Middle frontal gyrus (tissue), 1 donor: Measurements from ENCODE around the gene IFT27.
A peak's percentile ranks its signal among the peaks of the same experiment; 100 is the strongest.

Source experiments
- DNase-seq: peaks from one replicate; pipeline ENCODE4 v3.0.0-alpha.2; 2015; ENCODE audit warnings: low spot score; ENCODE audit errors: extremely low spot score

The IFT27 gene

DNA sequence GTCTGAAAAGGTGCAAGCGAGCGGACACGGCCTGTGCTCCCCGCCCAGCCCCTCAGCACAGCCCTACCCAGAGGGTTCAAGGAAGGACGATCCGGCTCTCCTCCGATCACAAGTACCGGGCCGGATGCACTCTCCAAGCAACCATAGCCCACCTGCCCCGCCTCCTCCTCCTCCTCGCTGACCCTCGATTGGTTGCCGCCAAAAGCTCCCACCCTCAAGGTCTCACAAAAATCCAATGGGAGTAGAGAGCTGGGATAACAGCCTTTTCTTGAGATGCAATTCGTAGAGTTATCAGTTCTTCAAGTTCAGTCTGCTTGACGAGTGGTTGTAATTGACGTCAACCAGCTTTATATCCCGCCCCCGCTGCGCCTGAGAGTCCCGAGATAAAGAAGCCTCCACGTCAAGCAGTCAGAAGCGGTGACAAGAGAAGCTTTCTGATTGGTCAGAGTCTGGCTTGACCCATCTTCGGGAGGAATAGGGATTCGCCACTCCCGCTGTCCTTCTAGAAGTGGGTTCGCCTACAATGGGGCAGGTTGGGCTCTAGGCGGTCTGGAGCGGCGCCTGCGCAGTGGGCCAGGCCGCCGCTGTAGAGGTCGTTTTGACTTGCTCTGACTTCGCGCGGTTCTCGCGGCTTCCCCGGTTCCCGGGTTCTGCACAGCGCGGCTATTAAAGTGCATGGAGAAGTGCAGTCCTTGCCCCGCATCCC, at the start of gene IFT27:
Gene IFT27 (minus strand): TSS at position 156 of the 706 bp plus-strand sequence. CDS start 412 bp downstream, outside the sequence.
- peak; percentile 100 for DNase-seq

GRCh38 chr22:36824655-36825054, 48.7 kb upstream of the IFT27 start:
- no peak for DNase-seq

GRCh38 chr22:36823186-36823839, 47.4 kb upstream of the IFT27 start:
- no peak for DNase-seq

DNA sequence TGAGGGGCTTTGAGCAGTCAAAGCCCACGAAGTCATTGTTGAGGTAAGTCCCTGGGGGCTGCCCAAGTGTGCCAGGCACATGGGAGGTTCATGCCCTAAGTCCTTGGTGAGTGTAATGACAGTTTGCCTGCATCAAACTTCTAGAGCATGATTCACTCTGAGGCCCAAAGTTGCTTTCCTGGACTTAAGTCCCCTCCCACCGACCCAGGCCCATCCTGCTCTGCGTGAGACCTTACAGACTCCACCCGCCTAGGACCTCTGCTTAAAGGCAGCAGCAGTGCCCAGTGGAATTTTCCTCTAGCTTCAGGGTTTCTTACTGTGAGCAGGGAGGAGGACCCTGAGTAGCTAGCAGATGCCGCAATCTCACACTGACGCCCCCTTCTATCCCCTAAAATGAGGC, 46.7 kb upstream of the IFT27 start:
- DNase-seq = no peak

DNA sequence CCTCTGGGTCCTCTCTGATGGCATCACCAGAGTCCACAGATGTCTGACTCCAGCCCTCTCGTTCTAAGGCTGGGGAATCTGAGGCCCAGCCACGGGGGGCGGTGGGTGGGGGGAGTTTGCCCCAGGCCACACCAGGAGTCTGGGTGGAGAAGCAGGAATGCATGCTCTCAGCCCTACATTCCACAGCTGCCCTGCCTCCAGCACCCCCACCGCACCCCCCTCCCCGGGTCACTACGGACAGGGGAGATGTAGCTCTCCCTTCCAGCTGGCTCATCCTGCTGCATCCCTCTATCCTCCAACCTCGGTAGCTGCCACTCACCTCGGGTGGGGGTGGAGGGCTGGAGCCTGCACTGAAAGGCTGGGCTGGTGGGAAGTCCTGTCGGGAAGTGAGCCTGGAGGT, 43.2 kb upstream of the IFT27 start:
- DNase-seq = no peak

DNA sequence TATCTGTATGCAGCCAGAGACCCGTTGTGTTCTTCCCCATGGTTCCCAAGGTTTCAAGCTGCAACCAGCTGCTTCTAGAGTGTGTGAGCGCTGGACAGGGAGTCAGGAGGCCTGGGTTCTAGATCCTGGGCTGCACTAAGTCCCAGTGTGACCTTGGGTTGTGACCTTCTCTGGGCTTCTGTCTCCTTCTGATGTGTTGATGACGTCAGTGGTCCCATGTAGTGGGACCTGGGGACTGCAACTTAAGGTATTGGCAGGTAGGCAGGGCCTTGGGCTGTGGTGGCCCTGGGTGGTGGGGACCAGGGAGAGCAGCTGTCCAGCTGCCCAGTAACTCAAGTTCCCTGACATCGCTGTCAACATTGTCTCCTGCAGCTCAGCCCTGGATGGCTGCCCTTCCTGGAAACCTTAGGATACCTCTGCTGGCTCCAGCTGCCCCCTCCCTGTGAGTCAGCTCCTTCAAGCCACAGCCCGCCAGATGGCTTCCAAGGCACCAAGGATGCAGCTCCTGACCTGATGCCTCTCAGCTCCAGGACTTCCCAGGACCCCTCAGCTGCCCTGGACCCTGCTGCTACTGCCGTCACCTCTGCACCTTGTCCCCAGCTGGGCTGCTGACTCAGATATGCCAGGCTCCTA, 42.2 kb upstream of the IFT27 start:
- DNase-seq = no peak

DNA sequence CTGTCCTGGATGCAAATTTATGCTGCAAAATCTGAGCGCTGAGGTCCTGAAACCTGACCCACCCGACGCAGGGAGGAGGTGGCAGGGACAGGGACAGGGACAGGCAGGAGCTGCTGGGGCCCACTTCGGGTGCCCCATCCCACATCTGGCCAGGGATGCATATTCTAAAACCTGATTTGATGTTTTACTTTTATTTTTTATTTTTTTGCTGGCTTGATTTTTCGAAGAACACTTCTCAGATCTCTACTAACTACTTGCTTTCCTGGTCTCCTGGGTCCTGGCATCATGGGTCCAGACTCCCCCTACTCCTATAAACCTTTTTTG, 41.6 kb upstream of the IFT27 start:
- no peak for DNase-seq

- DNase-seq = no peak
Measured at GRCh38 chr22:36816636-36817524, 41.0 kb upstream of the IFT27 start, which contains the start of gene PVALB. Gene PVALB (minus strand): TSS chr22:36817035. CDS start chr22:36817005, 30 bp downstream.

DNA sequence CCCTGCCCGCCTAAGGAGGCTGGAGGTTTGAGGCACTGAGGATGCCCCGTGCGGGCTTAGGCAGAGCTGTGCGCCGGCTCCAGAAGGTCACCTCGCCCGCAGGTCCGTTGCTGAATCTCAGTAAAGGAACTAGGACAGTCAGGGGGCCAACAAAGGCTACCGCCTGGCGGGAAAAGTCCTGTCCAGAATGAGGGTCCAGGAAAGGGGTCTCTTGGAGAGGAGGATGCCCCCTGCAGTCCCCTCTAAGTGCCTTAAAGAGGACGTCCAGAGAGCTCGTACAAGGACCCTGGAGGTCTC, 40.4 kb upstream of the IFT27 start:
- no peak for DNase-seq

- DNase-seq = no peak
Measured at GRCh38 chr22:36815558-36816338, 39.8 kb upstream of the IFT27 start.

DNA sequence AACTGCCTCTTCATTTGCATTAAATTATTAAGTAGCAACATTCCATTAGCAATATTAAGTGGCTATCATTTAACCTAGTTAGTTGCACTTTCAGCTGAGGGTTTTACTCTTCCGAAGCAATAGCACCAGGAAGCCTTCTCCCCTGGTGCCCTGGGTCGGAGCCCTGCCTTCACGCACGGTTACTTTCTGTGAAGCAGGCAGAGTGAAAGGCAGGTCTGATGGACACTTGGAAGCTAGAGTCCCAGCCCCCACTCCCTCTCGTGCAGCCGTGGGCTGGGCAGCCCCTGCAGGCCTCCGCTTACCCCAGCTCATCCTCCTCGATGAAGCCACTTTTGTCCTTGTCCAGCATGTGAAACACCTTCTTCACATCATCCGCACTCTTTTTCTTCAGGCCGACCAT, 38.9 kb upstream of the IFT27 start:
- DNase-seq = no peak

- DNase-seq = no peak
Measured at GRCh38 chr22:36811094-36811800, 35.3 kb upstream of the IFT27 start.

- DNase-seq = no peak
Measured at GRCh38 chr22:36809351-36809750, 33.4 kb upstream of the IFT27 start.

GRCh38 chr22:36808721-36809344, 32.9 kb upstream of the IFT27 start:
- DNase-seq = no peak

GRCh38 chr22:36807627-36808026, 31.7 kb upstream of the IFT27 start:
- DNase-seq = no peak

- DNase-seq = no peak
Measured at GRCh38 chr22:36806835-36807234, 30.9 kb upstream of the IFT27 start.

GRCh38 chr22:36803358-36803757, 27.4 kb upstream of the IFT27 start:
- DNase-seq = no peak

DNA sequence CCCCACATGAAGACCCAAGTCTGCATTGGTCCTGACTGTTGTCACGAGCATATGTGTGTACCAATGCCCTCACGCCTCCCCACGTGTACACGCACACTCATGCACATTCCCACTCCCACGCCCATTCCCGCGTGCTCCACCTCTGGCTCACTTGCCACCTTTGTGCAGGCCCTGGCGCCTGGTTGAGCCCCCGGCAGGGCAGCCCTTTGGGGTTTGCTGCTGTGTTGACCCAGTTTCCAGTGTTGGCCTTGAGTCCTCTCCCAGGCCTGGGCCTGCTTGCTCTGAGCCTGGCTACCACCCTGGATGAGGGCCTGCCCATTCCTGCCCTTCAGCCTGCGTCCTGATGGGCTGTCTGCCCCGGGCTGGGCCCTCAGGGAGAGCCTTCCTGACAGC, 22.8 kb upstream of the IFT27 start:
- DNase-seq = no peak

- DNase-seq = no peak
Measured at GRCh38 chr22:36797911-36798673, 22.2 kb upstream of the IFT27 start.
